Measurements from ENCODE around the gene NAPSA.
A peak's percentile ranks its signal among the peaks of the same experiment; 100 is the strongest.

NAPSA gene

GRCh38 chr19:50365434-50366306, at the start of gene NAPSA:
NAPSA (minus strand) TSS chr19:50365639; CDS start chr19:50365621, 18 bp downstream.
- H3K4me3 Mint-ChIP-seq = peak within 1 kb of the TSS; percentile 73
- peaks cover 64% of the 10 kb centered on the region for H3K4me1 Mint-ChIP-seq (ENCODE audit: low read depth)
- H3K27me3 Mint-ChIP-seq = no peaks in the 10 kb centered on the region
- H3K9me3 Mint-ChIP-seq (ENCODE audit: low read depth) = no peaks in the 10 kb centered on the region
- no peaks in the 10 kb centered on the region for H3K36me3 Mint-ChIP-seq
- peak within 1 kb of the TSS; percentile 84 for H3K27ac Mint-ChIP-seq

- Mint-ChIP-seq H3K36me3 (no peaks in the 10 kb centered on the region), H3K27me3 (no peaks in the 10 kb centered on the region), H3K9me3 (ENCODE audit: low read depth) (no peaks in the 10 kb centered on the region), H3K27ac (no peak overlapping the region), H3K4me3 (no peak overlapping the region), H3K4me1 (ENCODE audit: low read depth) (no peaks in the 10 kb centered on the region)
These were observed 48.1 kb upstream of the NAPSA start for GRCh38 chr19:50413531-50413930.

GRCh38 chr19:50413096-50413495, 47.7 kb upstream of the NAPSA start:
- H3K9me3 Mint-ChIP-seq (ENCODE audit: low read depth) = no peaks in the 10 kb centered on the region
- no peaks in the 10 kb centered on the region for H3K27me3 Mint-ChIP-seq
- H3K36me3 Mint-ChIP-seq = no peaks in the 10 kb centered on the region
- H3K4me3 Mint-ChIP-seq = no peak overlapping the region
- H3K27ac Mint-ChIP-seq = no peak overlapping the region
- no peaks in the 10 kb centered on the region for H3K4me1 Mint-ChIP-seq (ENCODE audit: low read depth)

GRCh38 chr19:50412419-50412818, 47.0 kb upstream of the NAPSA start:
- no peak overlapping the region for H3K27ac Mint-ChIP-seq
- no peaks in the 10 kb centered on the region for H3K27me3 Mint-ChIP-seq
- H3K36me3 Mint-ChIP-seq = no peaks in the 10 kb centered on the region
- no peaks in the 10 kb centered on the region for H3K9me3 Mint-ChIP-seq (ENCODE audit: low read depth)
- H3K4me3 Mint-ChIP-seq = no peak overlapping the region
- no peaks in the 10 kb centered on the region for H3K4me1 Mint-ChIP-seq (ENCODE audit: low read depth)

GRCh38 chr19:50410109-50410508, 44.7 kb upstream of the NAPSA start:
- Mint-ChIP-seq H3K27me3 (no peaks in the 10 kb centered on the region), H3K36me3 (no peaks in the 10 kb centered on the region), H3K4me1 (ENCODE audit: low read depth) (no peaks in the 10 kb centered on the region), H3K27ac (no peak overlapping the region), H3K9me3 (ENCODE audit: low read depth) (no peaks in the 10 kb centered on the region), H3K4me3 (no peak overlapping the region)

- H3K27ac Mint-ChIP-seq = no peak overlapping the region
These were observed 43.9 kb upstream of the NAPSA start for GRCh38 chr19:50409347-50409746.

GRCh38 chr19:50406829-50407228, 41.4 kb upstream of the NAPSA start:
- no peak overlapping the region for H3K27ac Mint-ChIP-seq
- H3K36me3 Mint-ChIP-seq = peaks cover 3% of the 10 kb centered on the region
- H3K4me3 Mint-ChIP-seq = no peak overlapping the region
- H3K9me3 Mint-ChIP-seq (ENCODE audit: low read depth) = no peaks in the 10 kb centered on the region
- no peaks in the 10 kb centered on the region for H3K4me1 Mint-ChIP-seq (ENCODE audit: low read depth)
- no peaks in the 10 kb centered on the region for H3K27me3 Mint-ChIP-seq

More at GRCh38 chr19:50409347-50409746, 43.9 kb upstream of the NAPSA start:
- H3K4me3 Mint-ChIP-seq = no peak overlapping the region
- H3K36me3 Mint-ChIP-seq = no peaks in the 10 kb centered on the region
- H3K27me3 Mint-ChIP-seq = no peaks in the 10 kb centered on the region
- H3K9me3 Mint-ChIP-seq (ENCODE audit: low read depth) = no peaks in the 10 kb centered on the region
- H3K4me1 Mint-ChIP-seq (ENCODE audit: low read depth) = no peaks in the 10 kb centered on the region

- H3K36me3 Mint-ChIP-seq = peaks cover 3% of the 10 kb centered on the region
- no peaks in the 10 kb centered on the region for H3K9me3 Mint-ChIP-seq (ENCODE audit: low read depth)
- no peaks in the 10 kb centered on the region for H3K27me3 Mint-ChIP-seq
- H3K4me3 Mint-ChIP-seq = no peak overlapping the region
- no peaks in the 10 kb centered on the region for H3K4me1 Mint-ChIP-seq (ENCODE audit: low read depth)
- no peak overlapping the region for H3K27ac Mint-ChIP-seq
These were observed 40.8 kb upstream of the NAPSA start for GRCh38 chr19:50406156-50406820.

GRCh38 chr19:50402544-50403301, 37.3 kb upstream of the NAPSA start:
- no peaks in the 10 kb centered on the region for H3K27me3 Mint-ChIP-seq
- H3K4me3 Mint-ChIP-seq = no peak overlapping the region
- H3K4me1 Mint-ChIP-seq (ENCODE audit: low read depth) = no peaks in the 10 kb centered on the region
- H3K36me3 Mint-ChIP-seq = peaks cover 3% of the 10 kb centered on the region
- no peak overlapping the region for H3K27ac Mint-ChIP-seq
- H3K9me3 Mint-ChIP-seq (ENCODE audit: low read depth) = no peaks in the 10 kb centered on the region

GRCh38 chr19:50401605-50402450, 36.4 kb upstream of the NAPSA start:
- no peaks in the 10 kb centered on the region for H3K4me1 Mint-ChIP-seq (ENCODE audit: low read depth)
- peaks cover 3% of the 10 kb centered on the region for H3K36me3 Mint-ChIP-seq
- H3K27ac Mint-ChIP-seq = no peak overlapping the region
- no peaks in the 10 kb centered on the region for H3K27me3 Mint-ChIP-seq
- no peak overlapping the region for H3K4me3 Mint-ChIP-seq
- no peaks in the 10 kb centered on the region for H3K9me3 Mint-ChIP-seq (ENCODE audit: low read depth)

GRCh38 chr19:50399368-50399745, 33.9 kb upstream of the NAPSA start:
- H3K4me1 Mint-ChIP-seq (ENCODE audit: low read depth) = no peaks in the 10 kb centered on the region
- H3K4me3 Mint-ChIP-seq = no peak overlapping the region
- H3K27ac Mint-ChIP-seq = no peak overlapping the region
- H3K36me3 Mint-ChIP-seq = peaks cover 3% of the 10 kb centered on the region
- no peaks in the 10 kb centered on the region for H3K27me3 Mint-ChIP-seq
- no peaks in the 10 kb centered on the region for H3K9me3 Mint-ChIP-seq (ENCODE audit: low read depth)

- Mint-ChIP-seq H3K4me1 (ENCODE audit: low read depth) (no peaks in the 10 kb centered on the region), H3K4me3 (no peak overlapping the region), H3K9me3 (ENCODE audit: low read depth) (no peaks in the 10 kb centered on the region), H3K27me3 (no peaks in the 10 kb centered on the region), H3K36me3 (peaks cover 5% of the 10 kb centered on the region), H3K27ac (no peak overlapping the region)
These were observed 33.4 kb upstream of the NAPSA start for GRCh38 chr19:50398675-50399367.

GRCh38 chr19:50394017-50394416, 28.6 kb upstream of the NAPSA start:
- H3K4me3 Mint-ChIP-seq = no peak overlapping the region
- H3K36me3 Mint-ChIP-seq = peaks cover 2% of the 10 kb centered on the region
- no peaks in the 10 kb centered on the region for H3K27me3 Mint-ChIP-seq
- H3K27ac Mint-ChIP-seq = no peak overlapping the region
- H3K4me1 Mint-ChIP-seq (ENCODE audit: low read depth) = no peaks in the 10 kb centered on the region
- no peaks in the 10 kb centered on the region for H3K9me3 Mint-ChIP-seq (ENCODE audit: low read depth)

GRCh38 chr19:50393589-50393988, 28.1 kb upstream of the NAPSA start:
- H3K4me3 Mint-ChIP-seq = no peak overlapping the region
- peaks cover 2% of the 10 kb centered on the region for H3K36me3 Mint-ChIP-seq
- H3K9me3 Mint-ChIP-seq (ENCODE audit: low read depth) = no peaks in the 10 kb centered on the region
- no peak overlapping the region for H3K27ac Mint-ChIP-seq
- no peaks in the 10 kb centered on the region for H3K4me1 Mint-ChIP-seq (ENCODE audit: low read depth)
- H3K27me3 Mint-ChIP-seq = no peaks in the 10 kb centered on the region

Data from activated naive CD8-positive, alpha-beta T cell (primary cell).